ELR (cell line): ENCODE measurements around the gene CNNM4.

ENCODE experiments used
- DNase-seq: peaks from one replicate; pipeline ENCODE4 v3.0.0-alpha.2; 2015; ENCODE audit warnings: low read depth

Gene CNNM4

DNA sequence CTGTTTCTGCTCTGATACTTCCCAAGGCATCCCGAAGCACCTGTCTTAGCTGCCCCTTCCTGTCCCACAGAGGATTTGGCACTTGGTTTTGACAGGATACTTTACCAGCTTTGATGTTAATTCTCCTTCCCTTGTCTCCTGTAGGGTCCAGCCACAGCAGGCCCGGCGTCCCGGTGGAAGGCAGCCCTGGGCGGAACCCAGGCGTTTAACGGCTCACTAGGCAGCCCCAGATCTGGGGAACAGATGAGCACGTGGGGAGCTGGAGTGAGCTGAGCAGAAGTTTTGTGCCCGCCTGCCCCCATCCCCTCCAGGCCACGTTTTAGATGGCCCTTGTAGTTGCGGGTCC, 71.7 kb downstream of the CNNM4 start:
- DNase-seq: no peak

DNA sequence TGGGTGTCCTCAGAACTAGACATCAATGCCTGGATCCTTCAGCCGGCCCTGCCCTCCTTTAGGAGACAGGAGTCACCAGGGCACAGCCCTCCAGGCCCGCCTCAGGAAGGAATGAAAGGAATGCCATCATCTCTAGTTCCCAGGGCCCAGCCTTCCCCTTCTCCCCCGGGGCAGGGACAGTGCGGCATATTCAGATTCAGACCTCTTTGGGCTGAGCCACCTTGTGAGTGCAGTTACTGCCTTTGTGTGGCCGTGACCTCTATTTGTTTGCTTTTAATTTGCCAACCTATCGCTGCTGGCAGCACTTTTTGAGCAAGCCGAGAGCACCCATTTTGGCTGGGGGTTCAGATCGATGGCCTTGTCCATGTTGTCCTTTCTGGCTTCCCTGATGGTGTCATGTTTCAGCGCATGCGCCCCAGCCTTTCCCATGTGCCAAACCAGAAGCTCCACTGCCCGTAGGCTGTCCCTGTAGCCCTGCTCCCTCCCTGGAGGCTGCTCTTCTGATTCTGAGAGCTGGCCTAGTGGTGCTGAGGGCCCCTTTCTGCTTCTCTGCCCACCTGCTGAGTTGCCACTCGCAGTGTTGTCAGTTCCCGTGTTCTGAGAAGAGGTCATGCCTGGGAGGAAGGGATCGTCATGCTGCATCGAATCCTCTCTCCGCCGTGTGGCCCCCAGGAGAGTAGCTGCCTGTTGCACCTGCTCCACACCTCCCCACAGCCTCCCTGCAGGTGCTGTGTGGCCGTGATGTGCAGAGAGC, 72.2 kb downstream of the CNNM4 start:
- peak; percentile 43 for DNase-seq

GRCh38 chr2:96835830-96836229, 75.1 kb downstream of the CNNM4 start:
- DNase-seq: no peak

DNA sequence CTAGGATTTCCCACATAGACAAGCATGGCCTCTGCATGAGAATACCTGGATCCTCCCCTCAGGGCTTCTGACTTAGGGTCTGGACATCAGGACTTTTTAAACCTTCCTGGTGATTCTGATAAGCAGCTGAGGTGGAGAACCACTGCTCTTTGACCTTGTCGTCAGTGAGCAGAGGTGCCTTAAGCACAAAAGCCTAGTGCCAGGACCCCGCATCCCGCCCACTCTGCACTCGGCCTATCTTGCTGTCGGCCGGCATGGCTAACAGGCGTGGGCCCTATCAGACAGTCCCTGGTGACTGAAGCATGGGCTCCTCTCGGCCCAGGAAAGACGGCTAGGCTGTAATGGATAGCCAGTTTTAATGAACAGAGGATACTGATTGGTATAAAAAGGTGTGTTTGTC, 76.9 kb downstream of the CNNM4 start:
- no peak for DNase-seq

DNA sequence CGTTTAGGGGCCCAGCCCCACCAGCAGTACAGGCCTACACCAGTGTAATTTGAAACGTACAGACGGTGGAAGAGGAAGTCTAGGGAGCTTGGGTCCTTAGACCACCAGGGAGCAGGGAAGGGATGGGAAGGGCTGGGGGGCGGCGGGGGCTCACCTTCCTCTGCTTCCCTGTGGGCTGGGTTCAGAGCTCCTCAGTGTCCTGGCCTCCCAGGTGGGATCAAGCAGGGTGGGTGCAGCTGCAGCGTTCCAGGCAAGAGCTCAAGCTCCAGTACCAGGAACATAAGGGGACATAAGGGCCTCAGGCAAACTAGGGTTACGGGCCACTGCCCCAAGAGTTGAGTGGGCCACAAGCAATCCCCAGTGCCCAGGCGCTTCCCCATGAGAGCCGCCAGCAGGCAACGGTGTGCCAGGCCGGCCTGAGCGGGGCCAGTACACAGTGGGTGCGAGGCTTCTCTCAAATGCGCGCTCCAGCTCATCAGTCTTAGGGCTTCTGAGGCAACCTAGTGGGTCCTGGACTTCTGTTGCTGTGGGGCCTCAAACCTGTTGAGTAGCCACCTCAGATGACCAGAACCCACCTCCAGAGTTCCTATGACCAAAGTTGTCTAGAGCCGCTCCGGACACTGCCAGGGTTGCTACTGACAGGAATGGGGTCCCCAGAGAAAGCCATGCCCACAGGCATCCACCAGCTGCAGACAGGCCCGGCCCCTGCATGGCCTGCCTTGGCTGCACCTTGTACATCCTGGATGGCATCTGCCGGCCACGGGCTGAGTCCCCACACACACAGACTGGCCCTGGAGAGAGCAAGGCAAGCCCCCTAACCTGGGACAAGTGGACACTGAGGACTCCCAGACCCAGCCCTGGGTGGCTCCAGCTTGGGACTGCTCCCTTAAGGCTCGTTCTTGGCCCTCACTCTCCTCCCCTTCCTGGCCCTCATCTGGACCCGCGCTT, 77.9 kb downstream of the CNNM4 start:
- DNase-seq: no peak

DNA sequence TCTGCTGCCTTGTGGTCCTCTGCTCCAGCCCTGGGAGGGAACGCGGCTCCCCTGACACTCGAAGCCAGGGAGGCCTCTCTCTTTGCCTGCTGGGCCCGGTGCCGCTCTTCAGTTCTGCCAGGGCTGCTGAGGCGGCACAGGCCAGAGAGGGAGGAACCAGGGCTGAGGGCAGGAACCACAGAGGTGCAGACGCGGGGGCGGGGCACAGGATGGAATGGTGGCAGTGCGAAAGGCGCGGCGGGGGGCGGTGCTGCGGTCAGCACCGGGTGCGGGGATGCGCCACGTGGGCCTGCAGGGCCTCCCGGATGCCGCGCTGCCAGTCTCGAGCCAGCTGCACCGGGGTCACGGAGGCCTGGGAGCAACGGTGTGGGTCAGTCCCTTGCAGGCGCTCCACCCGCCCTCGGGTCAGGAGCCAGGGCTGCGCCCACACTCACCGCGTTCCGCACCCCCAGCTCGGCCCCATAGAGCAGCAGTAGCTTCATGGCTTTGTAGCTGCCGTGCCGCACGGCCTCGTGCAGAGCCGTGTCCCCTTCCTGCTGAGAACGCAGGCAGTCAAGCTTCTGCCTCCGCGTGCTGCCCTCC, 78.7 kb downstream of the CNNM4 start:
- no peak for DNase-seq

- no peak for DNase-seq
These were observed 79.5 kb downstream of the CNNM4 start for GRCh38 chr2:96839875-96840850.

- DNase-seq: no peak
These were observed 81.2 kb downstream of the CNNM4 start for GRCh38 chr2:96841701-96842495.

DNA sequence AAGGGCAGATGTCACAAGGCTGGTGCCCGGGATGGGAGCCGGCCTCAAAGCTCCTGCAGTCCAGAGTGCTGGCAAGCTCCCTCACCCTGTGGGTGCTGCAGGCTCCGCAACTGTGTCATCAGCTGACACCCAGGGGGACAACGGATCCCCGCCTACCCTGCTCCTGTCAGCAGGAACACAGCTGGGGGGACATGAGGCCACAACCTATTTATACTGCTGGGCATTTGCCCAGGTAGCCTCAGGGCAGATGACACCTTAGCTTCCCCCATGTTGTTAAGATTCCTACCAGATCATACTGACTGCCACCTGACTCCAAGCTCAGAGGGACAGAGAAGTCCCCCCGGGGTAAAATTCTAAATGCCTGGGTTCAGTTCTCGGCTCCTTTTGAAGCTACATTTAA, 81.9 kb downstream of the CNNM4 start:
- no peak for DNase-seq

DNA sequence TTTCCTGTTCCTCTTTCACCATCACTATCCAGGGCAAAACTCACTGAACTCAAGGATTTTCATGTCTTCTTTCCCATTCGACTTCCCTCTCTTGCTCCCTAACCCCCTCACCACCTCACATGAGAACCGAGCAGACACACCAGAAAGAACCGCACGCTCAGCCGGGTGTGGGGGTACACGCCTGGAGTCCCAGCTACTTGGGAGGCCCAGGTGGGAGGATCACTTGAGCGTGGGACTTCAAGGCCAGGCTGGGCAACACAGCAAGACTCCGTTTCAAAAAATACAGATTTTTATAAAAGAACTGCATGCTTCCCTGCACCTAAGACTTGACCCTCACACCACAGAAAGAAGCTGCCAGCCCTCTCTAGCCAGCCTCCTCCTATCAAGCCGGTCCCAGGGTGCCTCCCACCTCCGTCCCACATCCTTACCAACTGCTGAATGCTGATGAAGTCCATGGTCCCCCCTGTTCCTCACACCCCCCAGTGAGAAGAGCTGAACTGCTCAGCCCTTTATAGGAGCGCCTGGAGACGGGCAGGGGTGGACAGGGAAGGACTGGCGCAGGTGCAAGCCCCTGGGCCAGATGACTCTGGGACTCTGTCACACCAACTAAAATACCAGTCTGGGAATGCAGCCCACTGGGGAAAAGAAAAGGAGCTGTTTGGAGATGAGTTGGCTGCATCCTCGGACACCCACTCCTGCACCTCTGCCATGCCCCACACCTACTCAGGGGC, 83.0 kb downstream of the CNNM4 start, which contains the start of gene ANKRD23:
ANKRD23 (minus strand) TSS at position 484 of the 731 bp plus-strand sequence; CDS start at position 455, 29 bp downstream.
- DNase-seq: no peak

DNA sequence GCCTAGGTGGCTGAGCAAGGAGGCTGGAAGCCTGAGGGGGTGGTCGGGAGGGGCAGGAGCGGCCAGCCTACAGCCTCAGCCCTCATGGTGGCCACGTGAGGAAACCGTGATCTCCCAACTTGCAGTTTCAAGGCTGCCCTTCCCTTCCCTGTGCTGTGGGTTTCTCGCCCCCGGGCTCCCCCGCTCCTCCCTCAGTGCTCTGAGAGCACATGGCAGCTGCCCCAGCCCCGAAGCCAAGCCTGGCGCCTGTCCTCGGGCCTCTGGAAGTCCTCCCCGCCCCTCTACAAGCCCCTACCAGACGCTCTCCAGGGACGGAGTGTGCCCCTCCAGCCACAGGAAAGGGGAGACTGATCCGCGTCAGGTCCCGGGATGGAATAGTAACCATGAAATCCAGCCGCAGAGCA, 83.7 kb downstream of the CNNM4 start:
- no peak for DNase-seq

DNA sequence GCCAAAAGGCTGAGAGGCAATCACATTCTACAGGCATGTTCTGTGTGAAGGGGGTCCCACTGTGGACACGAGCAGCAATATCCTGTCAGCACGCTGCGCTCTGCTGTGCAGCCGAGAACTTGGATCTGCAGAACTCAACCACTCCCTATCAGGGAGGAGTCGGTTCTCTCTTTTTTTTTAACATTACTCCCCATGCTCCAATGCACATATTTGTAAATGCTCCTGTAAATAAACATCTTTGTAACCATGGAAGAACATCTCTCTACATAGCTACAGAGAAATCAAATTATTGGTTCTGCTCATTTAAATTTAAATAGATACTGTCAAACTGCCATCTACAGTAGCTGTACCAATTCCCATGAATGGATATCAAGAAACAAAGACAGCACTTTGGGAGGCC, 86.1 kb downstream of the CNNM4 start:
- DNase-seq: no peak

GRCh38 chr2:96847586-96847985, 86.9 kb downstream of the CNNM4 start:
- DNase-seq: no peak

GRCh38 chr2:96848264-96848663, 87.6 kb downstream of the CNNM4 start:
- DNase-seq: no peak

GRCh38 chr2:96852667-96853066, 92.0 kb downstream of the CNNM4 start:
- no peak for DNase-seq

DNA sequence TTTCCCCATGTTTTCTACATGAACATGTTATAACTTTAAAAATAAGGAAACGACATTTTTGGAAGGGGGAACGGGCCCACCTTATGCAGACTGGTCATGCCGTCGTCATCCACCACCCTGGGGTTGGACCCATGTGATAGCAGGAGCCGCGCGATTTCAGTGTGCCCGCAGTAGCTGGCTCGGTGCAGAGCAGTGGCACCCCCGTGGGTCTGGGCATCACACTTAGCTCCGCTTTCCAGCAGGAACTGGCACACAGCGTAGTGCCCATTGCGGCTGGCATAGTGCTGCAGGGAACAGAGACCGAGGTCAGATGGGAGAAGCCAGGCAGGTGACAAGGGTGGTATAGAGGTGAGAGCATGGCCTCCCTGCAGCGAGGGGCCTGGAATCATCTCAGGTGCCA, 92.6 kb downstream of the CNNM4 start:
- DNase-seq: no peak

GRCh38 chr2:96856776-96857666, 96.3 kb downstream of the CNNM4 start:
- peak; percentile 68 for DNase-seq

- DNase-seq: peak; percentile 97
These were observed 97.1 kb downstream of the CNNM4 start, which contains the start of gene ANKRD39 for GRCh38 chr2:96857667-96858372. TSS of gene ANKRD39 (minus strand) at chr2:96858016. CDS start at chr2:96857987, 29 bp downstream.
